Measurements from ENCODE around the gene MACROD1.
A peak's percentile ranks its signal among the peaks of the same experiment; 100 is the strongest.

MACROD1 gene

DNA sequence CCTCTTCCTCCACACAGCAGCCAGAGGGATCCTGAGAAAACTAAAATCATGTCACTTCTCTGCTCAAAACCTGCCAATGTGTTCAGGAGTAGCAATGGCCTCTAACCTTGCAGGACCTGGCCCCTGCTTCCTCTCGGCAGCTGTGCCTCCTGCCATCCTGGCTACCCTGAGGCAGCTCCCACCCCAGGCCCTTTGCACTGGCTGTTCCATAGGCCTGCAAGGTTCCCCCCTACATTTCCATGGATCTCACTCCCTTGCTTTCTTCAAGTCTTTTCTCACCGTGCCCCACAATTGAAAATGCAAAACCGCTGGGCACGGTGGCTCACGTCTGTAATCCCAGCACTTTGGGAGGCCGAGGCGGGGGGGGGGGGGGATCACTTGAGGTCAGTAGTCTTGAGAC, 18.0 kb upstream of the MACROD1 start:
- no peak for TF ChIP-seq ZFX (IDR thresholded peaks at IDR 0.05; ENCODE audit: borderline replicate concordance)
- TF ChIP-seq, protein P1, sequence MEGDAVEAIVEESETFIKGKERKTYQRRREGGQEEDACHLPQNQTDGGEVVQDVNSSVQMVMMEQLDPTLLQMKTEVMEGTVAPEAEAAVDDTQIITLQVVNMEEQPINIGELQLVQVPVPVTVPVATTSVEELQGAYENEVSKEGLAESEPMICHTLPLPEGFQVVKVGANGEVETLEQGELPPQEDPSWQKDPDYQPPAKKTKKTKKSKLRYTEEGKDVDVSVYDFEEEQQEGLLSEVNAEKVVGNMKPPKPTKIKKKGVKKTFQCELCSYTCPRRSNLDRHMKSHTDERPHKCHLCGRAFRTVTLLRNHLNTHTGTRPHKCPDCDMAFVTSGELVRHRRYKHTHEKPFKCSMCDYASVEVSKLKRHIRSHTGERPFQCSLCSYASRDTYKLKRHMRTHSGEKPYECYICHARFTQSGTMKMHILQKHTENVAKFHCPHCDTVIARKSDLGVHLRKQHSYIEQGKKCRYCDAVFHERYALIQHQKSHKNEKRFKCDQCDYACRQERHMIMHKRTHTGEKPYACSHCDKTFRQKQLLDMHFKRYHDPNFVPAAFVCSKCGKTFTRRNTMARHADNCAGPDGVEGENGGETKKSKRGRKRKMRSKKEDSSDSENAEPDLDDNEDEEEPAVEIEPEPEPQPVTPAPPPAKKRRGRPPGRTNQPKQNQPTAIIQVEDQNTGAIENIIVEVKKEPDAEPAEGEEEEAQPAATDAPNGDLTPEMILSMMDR (IDR thresholded peaks at IDR 0.05), result no peak
- no peak overlapping the region for H3K27ac ChIP-seq

DNA sequence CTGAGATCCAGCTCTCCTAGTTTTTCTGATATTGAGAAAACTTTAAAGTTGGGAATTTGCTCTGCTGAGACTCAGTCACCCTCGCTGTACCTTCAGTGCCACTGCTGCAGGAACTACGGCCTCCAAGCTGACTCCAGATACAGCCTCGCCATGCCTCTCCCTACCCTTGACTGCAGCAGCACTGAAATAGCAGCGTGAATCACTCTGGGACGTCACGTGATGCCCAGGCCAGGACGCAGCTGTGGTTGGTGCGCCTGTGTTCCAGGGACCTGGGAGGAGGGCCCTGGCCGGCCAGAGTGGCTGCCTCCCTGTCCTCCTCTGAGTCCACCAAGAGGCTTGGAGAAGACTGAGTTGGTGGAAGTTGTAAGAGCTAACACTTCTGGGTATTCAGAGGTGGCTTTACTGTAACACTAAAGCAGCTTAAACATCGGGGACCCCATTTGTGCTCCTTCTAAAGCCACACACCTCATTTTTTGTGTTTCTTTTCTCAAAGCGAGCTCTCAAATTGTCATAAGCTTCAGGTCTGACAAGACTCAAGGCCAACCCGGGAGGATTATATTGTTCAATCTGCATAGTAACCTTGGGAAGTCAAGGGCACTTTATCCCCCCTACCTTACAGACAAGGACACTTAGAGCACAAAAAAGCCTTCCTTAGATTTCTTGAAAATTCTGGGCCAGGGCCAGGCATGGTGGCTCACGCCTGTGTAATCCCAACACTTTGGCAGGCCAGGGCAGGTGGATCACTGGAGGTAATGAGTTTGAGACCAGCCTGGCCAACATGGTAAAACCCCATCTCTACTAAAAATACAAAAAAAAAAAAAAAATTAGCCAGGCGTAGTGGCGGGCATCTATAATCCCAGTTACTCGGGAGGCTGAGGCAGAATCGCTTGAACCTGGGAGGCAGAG, 15.8 kb upstream of the MACROD1 start:
- H3K27ac ChIP-seq, result peak overlapping the region; percentile 78
- no peak for TF ChIP-seq ZFX (IDR thresholded peaks at IDR 0.05; ENCODE audit: borderline replicate concordance)
- TF ChIP-seq, protein P1 (IDR thresholded peaks at IDR 0.05), result no peak

DNA sequence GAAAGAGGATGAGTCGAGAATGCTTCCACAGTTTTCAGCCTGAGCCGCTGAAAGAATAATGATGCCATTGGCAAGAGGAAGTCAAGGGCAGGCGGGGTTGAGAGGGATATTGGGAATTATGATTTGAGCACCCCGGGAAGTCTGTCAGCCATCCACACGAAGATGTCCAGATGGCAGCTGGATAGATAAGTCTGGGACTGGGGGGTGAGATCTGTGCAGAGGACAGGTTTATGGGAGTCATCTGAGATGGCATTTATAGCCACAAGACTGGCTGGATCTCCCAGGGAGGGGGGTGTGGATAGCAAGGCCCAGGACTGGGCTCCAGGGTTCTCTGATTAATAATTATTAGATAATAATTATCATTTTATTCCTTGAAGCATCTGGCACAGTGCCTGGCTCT, 15.0 kb upstream of the MACROD1 start:
- no peak for TF ChIP-seq ZFX (IDR thresholded peaks at IDR 0.05; ENCODE audit: borderline replicate concordance)
- TF ChIP-seq, protein P1 (IDR thresholded peaks at IDR 0.05), result no peak
- peak overlapping the region; percentile 78 for H3K27ac ChIP-seq

DNA sequence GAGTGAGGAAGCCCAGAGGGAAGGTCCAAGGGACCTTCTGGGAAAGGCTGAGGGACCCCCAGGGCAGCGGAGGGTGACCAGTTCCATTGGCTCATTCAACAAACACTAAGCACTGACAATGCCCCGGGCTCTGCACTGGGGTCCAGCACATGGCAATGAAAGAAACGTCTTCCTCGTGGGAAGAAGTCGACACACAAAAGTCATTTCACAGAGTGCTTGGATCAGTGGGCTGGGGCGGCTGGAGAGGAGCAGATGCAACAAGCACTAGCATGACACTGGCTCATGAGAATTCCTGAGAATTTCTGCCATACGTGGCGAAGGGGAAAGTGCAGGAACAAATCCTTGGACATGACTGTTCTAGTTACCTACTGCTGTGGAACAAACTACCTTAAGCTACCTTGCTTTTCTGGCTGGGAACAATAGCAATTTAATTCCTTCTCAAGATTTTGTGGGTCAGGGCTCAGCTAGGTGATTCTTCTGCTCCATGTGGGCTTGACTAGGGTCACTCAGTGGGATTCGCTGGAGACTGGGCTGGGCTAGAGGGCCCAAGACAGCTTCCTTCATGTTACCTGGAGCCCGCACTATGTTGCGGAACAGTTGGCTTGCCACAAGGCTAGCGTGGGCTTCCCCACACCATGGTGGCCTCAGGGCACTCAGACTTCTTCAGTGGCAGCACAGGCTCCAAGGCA, 13.2 kb upstream of the MACROD1 start:
- H3K27ac ChIP-seq, result no peak overlapping the region
- no peak for TF ChIP-seq ZFX (IDR thresholded peaks at IDR 0.05; ENCODE audit: borderline replicate concordance)
- TF ChIP-seq, protein P1 (IDR thresholded peaks at IDR 0.05), result no peak

DNA sequence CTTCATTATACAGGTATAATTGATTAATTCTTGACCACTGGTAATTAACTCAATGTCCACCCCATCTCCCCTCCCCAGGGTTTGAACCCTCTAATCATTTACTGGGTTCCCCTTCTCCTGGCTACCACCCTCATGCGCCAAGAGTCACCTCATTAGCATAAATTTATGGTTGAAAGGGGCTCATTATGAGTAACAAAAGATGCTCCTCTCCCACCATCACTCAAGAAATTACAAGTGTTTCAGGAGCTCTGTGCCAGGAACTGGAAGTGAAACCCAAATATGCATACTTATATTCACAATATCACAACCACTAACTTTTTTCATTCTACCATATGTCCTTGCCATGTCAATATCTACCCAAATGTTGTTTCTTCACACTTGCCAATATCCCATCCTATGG, 12.3 kb upstream of the MACROD1 start:
- no peak for TF ChIP-seq ZFX (IDR thresholded peaks at IDR 0.05; ENCODE audit: borderline replicate concordance)
- TF ChIP-seq, protein P1 (IDR thresholded peaks at IDR 0.05), result no peak
- H3K27ac ChIP-seq, result no peak overlapping the region

DNA sequence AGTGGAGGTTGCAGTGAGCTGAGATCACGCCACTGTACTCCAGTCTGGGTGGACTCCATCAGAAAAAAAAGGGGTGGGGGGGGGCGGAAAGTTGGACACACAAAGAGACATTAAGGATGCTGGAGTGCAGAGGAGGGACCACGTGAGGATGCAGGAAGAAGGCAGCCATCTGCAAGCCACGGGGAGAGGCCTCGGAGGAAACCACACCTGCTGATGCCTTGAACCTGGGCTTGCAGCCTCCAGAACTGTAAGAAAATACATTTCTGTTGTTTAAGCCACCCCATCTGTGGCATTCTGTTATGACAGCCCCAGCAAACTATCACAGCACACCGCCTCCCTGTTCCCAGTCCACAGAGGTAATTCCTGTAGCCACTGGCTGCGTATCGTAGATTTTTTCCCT, 10.8 kb upstream of the MACROD1 start:
- TF ChIP-seq, protein P1 (IDR thresholded peaks at IDR 0.05), result no peak
- TF ChIP-seq ZFX (IDR thresholded peaks at IDR 0.05; ENCODE audit: borderline replicate concordance), result no peak

More for the DNA sequence above, 10.8 kb upstream of the MACROD1 start:
- H3K27ac ChIP-seq, result no peak overlapping the region
